SK-N-SH (cell line): ENCODE results near the gene KCTD17. TPM values are rescaled to one million over a fixed set of nuclear protein-coding genes. Genes with fewer than 3 reads are reported as not detected.

Experiments used
- CTCF ChIA-PET: fragments of 300-600, 350-600 bp; formaldehyde crosslinking; extraction: SDS; loops from one replicate; lab custom pipeline; 2021; lab: Yijun Ruan, JAX
- POLR2A ChIA-PET: fragments of 350-600 bp; sonication (Branson Sonifier 250); formaldehyde crosslinking; extraction: SDS; loops from one replicate; lab custom pipeline; 2020; ENCODE audit warnings: antibody characterized with exemption, inconsistent platforms; lab: Yijun Ruan, JAX
- DNase-seq: peaks from one replicate; pipeline ENCODE4 v3.0.0; 2012
- H2AFZ ChIP-seq: fragments of 200-600 bp; sonication (generic); 2 replicates; pipeline ENCODE4 v1.8.1; 2016; ENCODE audit warnings: antibody characterized with exemption, mild to moderate bottlenecking, low read depth
- H3F3A ChIP-seq: fragments of 200-600 bp; sonication (generic); replicated peaks from 2 replicates; pipeline ENCODE3; 2016; ENCODE audit warnings: antibody characterized with exemption, mild to moderate bottlenecking; ENCODE audit not compliant: insufficient read depth
- H3K27ac ChIP-seq, 2 experiments: fragments of 200-500 bp in 1 of 2; fragments of 200-600 bp in 1 of 2; sonication (Bioruptor generic) in 1 of 2; sonication (generic), shearing (Covaris generic) in 1 of 2; 2 replicates each; pipeline versions ENCODE4 v1.5.1 to v1.6.1; 2014 to 2016; ENCODE audit warnings: low read depth in 2 of 2, inconsistent platforms in 1 of 2, low read length in 1 of 2, mild to moderate bottlenecking in 1 of 2, mixed read lengths in 1 of 2
- H3K27me3 ChIP-seq: fragments of 200-600 bp; sonication (generic), shearing (Covaris generic); 2 replicates; pipeline ENCODE4 v1.6.1; 2016; ENCODE audit warnings: mixed run types; ENCODE audit not compliant: insufficient read depth
- H3K36me3 ChIP-seq, 2 experiments: fragments of 200-500 bp in 1 of 2; fragments of 200-600 bp in 1 of 2; sonication (Bioruptor generic) in 1 of 2; sonication (generic) in 1 of 2; replicated peaks in 1 of 2; 2 replicates each; pipeline versions ENCODE3 to v1.5.1; 2014 to 2016; ENCODE audit warnings: low read length in 1 of 2, mild to moderate bottlenecking in 1 of 2; ENCODE audit not compliant: insufficient read depth in 2 of 2, control insufficient read depth in 1 of 2
- H3K4me1 ChIP-seq, 2 experiments: fragments of 200-500 bp in 1 of 2; fragments of 200-600 bp in 1 of 2; sonication (Bioruptor generic) in 1 of 2; sonication (generic), shearing (Covaris generic) in 1 of 2; 2 replicates each; pipeline versions ENCODE4 v1.5.1 to v1.6.1; 2014 to 2016; ENCODE audit warnings: low read depth in 1 of 2, low read length in 1 of 2, mixed run types in 1 of 2; ENCODE audit not compliant: insufficient read depth in 2 of 2, control insufficient read depth in 1 of 2
- H3K4me2 ChIP-seq: fragments of 200-600 bp; sonication (generic), shearing (Covaris generic); 2 replicates; pipeline ENCODE4 v1.6.1; 2017; ENCODE audit warnings: mixed run types
- H3K4me3 ChIP-seq, 2 experiments: fragments of 200-500 bp in 1 of 2; fragments of 200-600 bp in 1 of 2; sonication (Bioruptor generic) in 1 of 2; sonication (generic), shearing (Covaris generic) in 1 of 2; 2 replicates each; pipeline versions ENCODE4 v1.5.1 to v1.8.1; 2014 to 2016; ENCODE audit warnings: low read depth in 2 of 2, inconsistent platforms in 1 of 2, low read length in 1 of 2, mild to moderate bottlenecking in 1 of 2, mixed read lengths in 1 of 2, moderate library complexity in 1 of 2
- H3K79me2 ChIP-seq: fragments of 200-600 bp; sonication (generic); 2 replicates; pipeline ENCODE4 v1.8.1; 2017; ENCODE audit warnings: mild to moderate bottlenecking; ENCODE audit not compliant: insufficient read depth
- H3K9ac ChIP-seq: fragments of 200-600 bp; sonication (generic); 2 replicates; pipeline ENCODE4 v1.6.1; 2017; ENCODE audit warnings: mixed run types
- H3K9me2 ChIP-seq: fragments of 200-600 bp; sonication (generic); 2 replicates; pipeline ENCODE4 v1.6.1; 2017; ENCODE audit warnings: mixed run types
- H3K9me3 ChIP-seq: fragments of 200-600 bp; sonication (generic); 2 replicates; pipeline ENCODE4 v1.6.1; 2017; ENCODE audit warnings: mixed run types, mild to moderate bottlenecking, moderate library complexity
- H4K20me1 ChIP-seq: fragments of 200-600 bp; sonication (generic); 2 replicates; pipeline ENCODE4 v1.6.1; 2017; ENCODE audit warnings: mild to moderate bottlenecking, mixed run types; ENCODE audit not compliant: insufficient read depth
- CHD2 ChIP-seq: fragments of 150-350 bp; IDR thresholded peaks from 2 replicates; pipeline ENCODE4 v1.6.1; 2018; ENCODE audit warnings: low read length; ENCODE audit not compliant: partially characterized antibody
- FOSL2 ChIP-seq: IDR thresholded peaks from 2 replicates; pipeline ENCODE4 v1.4.0; 2012; ENCODE audit warnings: low read depth, mild to moderate bottlenecking, moderate library complexity, borderline replicate concordance
- FOXJ3 ChIP-seq: sonication (generic); formaldehyde crosslinking; IDR thresholded peaks from 2 replicates; pipeline ENCODE4 v1.5.1; 2020; ENCODE audit warnings: mild to moderate bottlenecking, missing genetic modification reagents
- GABPA ChIP-seq: IDR thresholded peaks from 2 replicates; pipeline ENCODE4 v1.4.0; 2012; ENCODE audit warnings: low read depth, mild to moderate bottlenecking
- GATA2 ChIP-seq: sonication (generic); formaldehyde crosslinking; IDR thresholded peaks from 2 replicates; pipeline ENCODE4 v1.5.0; 2020; ENCODE audit warnings: mild to moderate bottlenecking, missing genetic modification reagents
- JUND ChIP-seq: IDR thresholded peaks from 2 replicates; pipeline ENCODE4 v1.4.0; 2012
- MXI1 ChIP-seq: IDR thresholded peaks from 2 replicates; pipeline ENCODE4 v1.6.1; 2012; ENCODE audit warnings: mild to moderate bottlenecking, low read depth, low read length, improper control_type of control experiment
- NFIC ChIP-seq: IDR thresholded peaks from 2 replicates; pipeline ENCODE4 v1.4.0; 2012; ENCODE audit warnings: borderline replicate concordance
- NRF1 ChIP-seq: IDR thresholded peaks from 2 replicates; pipeline ENCODE4 v1.6.1; 2012; ENCODE audit warnings: low read depth, mild to moderate bottlenecking, low read length
- POLR2AphosphoS5 ChIP-seq: IDR thresholded peaks from 2 replicates; pipeline ENCODE4 v1.6.1; 2012; ENCODE audit warnings: low read depth, low read length
- YY1 ChIP-seq: IDR thresholded peaks from 2 replicates; pipeline ENCODE4 v1.4.0; 2012; ENCODE audit warnings: low read depth, mild to moderate bottlenecking
- WGBS: methylation state at CpG from one replicate; pipeline ENCODE4 v1.1.6; 2017; ENCODE audit warnings: low lambda C conversion rate; 5-methylcytosine and 5-hydroxymethylcytosine counted together
- polyA plus RNA-seq, 3 experiments: library from polyadenylated mRNA; depleted of rRNA; stranded (reverse); fragments of >200 nt; gene quantifications; 2 replicates each; pipeline ENCODE4 v1.2.3, GENCODE V29; 2012

The KCTD17 gene, protein sequence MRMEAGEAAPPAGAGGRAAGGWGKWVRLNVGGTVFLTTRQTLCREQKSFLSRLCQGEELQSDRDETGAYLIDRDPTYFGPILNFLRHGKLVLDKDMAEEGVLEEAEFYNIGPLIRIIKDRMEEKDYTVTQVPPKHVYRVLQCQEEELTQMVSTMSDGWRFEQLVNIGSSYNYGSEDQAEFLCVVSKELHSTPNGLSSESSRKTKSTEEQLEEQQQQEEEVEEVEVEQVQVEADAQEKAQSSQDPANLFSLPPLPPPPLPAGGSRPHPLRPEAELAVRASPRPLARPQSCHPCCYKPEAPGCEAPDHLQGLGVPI
- polyA plus RNA-seq (2012; rRNA removed), result 57.8 and 68.3 TPM in 2 replicates
- polyA plus RNA-seq (2012; cell fraction: cytosol; rRNA removed), result 25.4 and 36.9 TPM in 2 replicates
- polyA plus RNA-seq (2012; cell fraction: nucleus; rRNA removed), result 70.6 and 91.3 TPM in 2 replicates

DNA sequence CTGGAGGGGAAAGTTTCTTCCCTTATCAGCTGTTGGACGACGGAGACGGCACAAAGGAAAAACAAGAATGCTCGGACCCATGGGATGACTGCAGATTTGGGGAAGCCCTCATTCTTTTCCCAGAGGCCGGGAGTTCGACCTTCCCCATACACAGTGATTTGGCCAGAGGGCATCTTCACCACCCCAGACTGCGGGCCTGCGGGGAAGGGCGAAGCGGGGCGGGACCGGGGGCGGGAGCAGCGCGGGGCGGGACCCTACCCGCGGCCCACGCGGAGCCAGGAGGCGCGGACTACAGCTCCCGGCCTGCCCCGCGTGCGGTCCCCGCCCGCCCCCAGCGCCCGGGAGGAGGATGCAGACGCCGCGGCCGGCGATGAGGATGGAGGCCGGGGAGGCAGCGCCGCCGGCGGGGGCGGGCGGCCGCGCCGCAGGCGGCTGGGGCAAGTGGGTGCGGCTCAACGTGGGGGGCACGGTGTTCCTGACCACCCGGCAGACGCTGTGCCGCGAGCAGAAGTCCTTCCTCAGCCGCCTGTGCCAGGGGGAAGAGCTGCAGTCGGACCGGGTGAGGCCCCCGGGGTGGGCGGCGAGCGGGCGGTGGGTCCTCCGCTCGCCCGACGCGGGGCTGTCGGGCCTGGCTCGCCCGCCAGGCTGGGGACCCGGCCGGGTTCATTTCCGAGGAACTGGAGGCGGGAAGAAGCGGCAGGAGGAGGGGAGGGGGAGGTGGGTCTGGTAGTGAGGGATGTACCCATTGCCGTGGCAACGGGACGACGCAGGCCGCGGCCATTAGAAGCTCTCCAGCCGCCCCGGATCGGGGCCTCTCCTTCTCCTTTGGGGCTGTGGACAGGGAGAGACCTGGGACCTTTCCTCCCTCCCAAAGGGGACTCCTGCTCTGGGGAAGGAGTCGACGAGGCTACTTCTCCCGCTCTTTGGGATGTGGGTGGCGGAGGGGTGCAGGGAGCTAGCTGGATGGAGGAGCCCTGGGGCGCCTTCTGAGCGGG, at the start of gene KCTD17:
KCTD17 (plus strand) TSS at position 352 of the 995 bp plus-strand sequence; CDS start at position 371, 19 bp downstream.
- Histone ChIP-seq H3K36me3 (peaks cover 0 to 25% of the 10 kb centered on the region in 2 experiments), H4K20me1 (no peaks in the 10 kb centered on the region), H3K27me3 (no peaks in the 10 kb centered on the region), H3K27ac (peak within 1 kb of the TSS; percentile 49 to 73; a peak in 3 of 4 replicates), H3K79me2 (peaks cover 16% of the 10 kb centered on the region; the same call in 1 of the 2 replicates), H3K9me2 (no peaks in the 10 kb centered on the region), H3K4me1 (peaks cover 0 to 10% of the 10 kb centered on the region in 2 experiments; a peak in 1 of 4 replicates), H2AFZ (peak within 1 kb of the TSS; percentile 91), H3K9me3 (no peaks in the 10 kb centered on the region), H3K4me3 (peak within 1 kb of the TSS; percentile 84 to 88), H3K4me2 (peak within 1 kb of the TSS; percentile 95), H3K9ac (peak within 1 kb of the TSS; percentile 79), H3F3A (no peaks in the 10 kb centered on the region)
- 9% methylated on average over 27 of the region's 89 CpGs for WGBS
- TF ChIP-seq YY1, result 0 out of 2 replicates have a peak, but pooled peaks have one; percentile 25
- TF ChIP-seq NRF1, result 0 out of 2 replicates have a peak, but pooled peaks have one; percentile 1
- TF ChIP-seq GABPA, result peak; percentile 29; the same call in 1 of the 2 replicates
- no peak for TF ChIP-seq NFIC
- TF ChIP-seq JUND, result no peak
- peak; percentile 43 for TF ChIP-seq CHD2
- TF ChIP-seq FOXJ3 (CRISPR knock-in tag), result no peak
- TF ChIP-seq GATA2 (CRISPR knock-in tag), result no peak
- TF ChIP-seq MXI1, result peak; percentile 44
- peak; percentile 26; the same call in 1 of the 2 replicates for TF ChIP-seq POLR2AphosphoS5
- CTCF ChIA-PET, result interaction anchor here (0.6 to 1.6 kb wide), 3 partner anchors 8 to 146 kb away, joined by 3 to 5 read pairs (median 3); no protein-coding TSS in a partner anchor
- POLR2A ChIA-PET, result interaction anchor here (0.8 to 1.5 kb wide), 6 partner anchors 9 to 276 kb away, joined by 3 to 4 read pairs (median 3); partner anchors contain the start of genes IFT27 and TST
- DNase-seq, result peak; percentile 99

DNA sequence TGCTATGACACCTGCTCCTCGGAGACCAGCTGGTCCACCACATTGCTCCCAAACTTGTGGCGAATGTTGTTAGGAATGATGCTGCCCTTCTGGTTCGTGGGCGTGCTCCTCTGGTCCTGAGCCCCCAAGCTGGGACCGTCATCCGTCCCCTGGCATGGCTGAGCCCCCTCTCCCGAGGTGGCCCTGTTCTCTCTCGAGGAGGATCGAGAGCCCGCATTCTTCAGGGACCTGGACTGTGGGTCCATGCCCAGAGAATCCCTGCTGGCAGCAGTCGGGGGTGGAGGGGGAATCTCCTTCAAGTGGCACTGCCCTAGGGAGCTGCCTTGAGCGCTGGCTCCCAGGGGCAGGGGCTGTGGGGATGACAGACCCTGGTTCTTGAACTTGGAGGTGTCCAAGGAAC, 49.7 kb upstream of the KCTD17 start:
- peaks cover 14% of the 10 kb centered on the region; the same call in 1 of the 2 replicates for H3K27me3 ChIP-seq
- TF ChIP-seq GATA2 (CRISPR knock-in tag) (no peak), POLR2AphosphoS5 (no peak), FOXJ3 (CRISPR knock-in tag) (no peak), FOSL2 (no peak)
- POLR2A ChIA-PET, result no interaction called here
- H3K4me1 ChIP-seq, result no peaks in the 10 kb centered on the region
- H3K27ac ChIP-seq, result no peak overlapping the region
- no peak overlapping the region for H3K4me2 ChIP-seq
- no peaks in the 10 kb centered on the region for H3K9me2 ChIP-seq
- no peaks in the 10 kb centered on the region for H3K9me3 ChIP-seq
- H3K79me2 ChIP-seq, result no peaks in the 10 kb centered on the region
- no peaks in the 10 kb centered on the region for H3F3A ChIP-seq
- H3K4me3 ChIP-seq, result no peak overlapping the region
- H3K9ac ChIP-seq, result no peak overlapping the region
- no peaks in the 10 kb centered on the region for H3K36me3 ChIP-seq
- H4K20me1 ChIP-seq, result no peaks in the 10 kb centered on the region
- H2AFZ ChIP-seq, result no peak overlapping the region
- CTCF ChIA-PET, result no interaction called here
- 70% methylated on average over 12 of the region's 12 CpGs for WGBS
- DNase-seq, result no peak
